Measurements from ENCODE around the gene POU3F3.

The POU3F3 gene

GRCh38 chr2:104855221-104856085, 1.5 kb downstream of the POU3F3 start:
- Histone ChIP-seq H3K4me3 (ENCODE audit: insufficient read depth, low read depth, low read length) (peak overlapping the region; percentile 28), H3K27ac (ENCODE audit: insufficient read depth, low read depth, low read length, poor library complexity, severe bottlenecking) (no peak overlapping the region), H3K36me3 (ENCODE audit: control insufficient read depth, insufficient read depth, low read length) (no peaks in the 10 kb centered on the region), H3K27me3 (ENCODE audit: control insufficient read depth, insufficient read depth, low read length, poor library complexity, severe bottlenecking) (peaks cover 94% of the 10 kb centered on the region), H3K4me1 (ENCODE audit: control insufficient read depth, insufficient read depth, low read length) (peaks cover 22% of the 10 kb centered on the region), H3K9me3 (ENCODE audit: control insufficient read depth, low read length) (no peaks in the 10 kb centered on the region)
- 1% methylated on average over 110 to 117 of the region's 135 CpGs for WGBS, 2 experiments

GRCh38 chr2:104856086-104856972, 2.4 kb downstream of the POU3F3 start:
- no peak overlapping the region for H3K4me3 ChIP-seq (ENCODE audit: insufficient read depth, low read depth, low read length)
- H3K4me1 ChIP-seq (ENCODE audit: control insufficient read depth, insufficient read depth, low read length) = peaks cover 14% of the 10 kb centered on the region
- H3K36me3 ChIP-seq (ENCODE audit: control insufficient read depth, insufficient read depth, low read length) = no peaks in the 10 kb centered on the region
- H3K9me3 ChIP-seq (ENCODE audit: control insufficient read depth, low read length) = no peaks in the 10 kb centered on the region
- peaks cover 94% of the 10 kb centered on the region for H3K27me3 ChIP-seq (ENCODE audit: control insufficient read depth, insufficient read depth, low read length, poor library complexity, severe bottlenecking)
- WGBS, 2 experiments = 2% methylated on average over 106 of the region's 106 CpGs
- H3K27ac ChIP-seq (ENCODE audit: insufficient read depth, low read depth, low read length, poor library complexity, severe bottlenecking) = no peak overlapping the region

- no peak overlapping the region for H3K27ac ChIP-seq (ENCODE audit: insufficient read depth, low read depth, low read length, poor library complexity, severe bottlenecking)
- 0 to 1% methylated on average over 40 to 41 of the region's 41 CpGs for WGBS, 2 experiments
- H3K27me3 ChIP-seq (ENCODE audit: control insufficient read depth, insufficient read depth, low read length, poor library complexity, severe bottlenecking) = peaks cover 94% of the 10 kb centered on the region
Measured at GRCh38 chr2:104856973-104857261, 3.0 kb downstream of the POU3F3 start.

GRCh38 chr2:104857262-104858005, 3.5 kb downstream of the POU3F3 start:
- Histone ChIP-seq H3K27ac (ENCODE audit: insufficient read depth, low read depth, low read length, poor library complexity, severe bottlenecking) (no peak overlapping the region), H3K36me3 (ENCODE audit: control insufficient read depth, insufficient read depth, low read length) (no peaks in the 10 kb centered on the region), H3K4me3 (ENCODE audit: insufficient read depth, low read depth, low read length) (no peak overlapping the region), H3K9me3 (ENCODE audit: control insufficient read depth, low read length) (no peaks in the 10 kb centered on the region), H3K4me1 (ENCODE audit: control insufficient read depth, insufficient read depth, low read length) (peaks cover 3% of the 10 kb centered on the region), H3K27me3 (ENCODE audit: control insufficient read depth, insufficient read depth, low read length, poor library complexity, severe bottlenecking) (peaks cover 94% of the 10 kb centered on the region)
- 1 to 2% methylated on average over 33 of the region's 33 CpGs for WGBS, 2 experiments

More at GRCh38 chr2:104856973-104857261, 3.0 kb downstream of the POU3F3 start:
- peaks cover 8% of the 10 kb centered on the region for H3K4me1 ChIP-seq (ENCODE audit: control insufficient read depth, insufficient read depth, low read length)
- H3K4me3 ChIP-seq (ENCODE audit: insufficient read depth, low read depth, low read length) = no peak overlapping the region
- no peaks in the 10 kb centered on the region for H3K36me3 ChIP-seq (ENCODE audit: control insufficient read depth, insufficient read depth, low read length)
- H3K9me3 ChIP-seq (ENCODE audit: control insufficient read depth, low read length) = no peaks in the 10 kb centered on the region

- Histone ChIP-seq H3K27ac (ENCODE audit: insufficient read depth, low read depth, low read length, poor library complexity, severe bottlenecking) (no peak overlapping the region), H3K4me3 (ENCODE audit: insufficient read depth, low read depth, low read length) (no peak overlapping the region), H3K27me3 (ENCODE audit: control insufficient read depth, insufficient read depth, low read length, poor library complexity, severe bottlenecking) (peaks cover 95% of the 10 kb centered on the region), H3K4me1 (ENCODE audit: control insufficient read depth, insufficient read depth, low read length) (peaks cover 5% of the 10 kb centered on the region), H3K9me3 (ENCODE audit: control insufficient read depth, low read length) (no peaks in the 10 kb centered on the region), H3K36me3 (ENCODE audit: control insufficient read depth, insufficient read depth, low read length) (no peaks in the 10 kb centered on the region)
- 5 to 6% methylated on average over 12 to 13 of the region's 18 CpGs for WGBS, 2 experiments
Measured at GRCh38 chr2:104858006-104858978, 4.4 kb downstream of the POU3F3 start.

GRCh38 chr2:104859291-104859765, 5.4 kb downstream of the POU3F3 start:
- no peak overlapping the region for H3K27ac ChIP-seq (ENCODE audit: insufficient read depth, low read depth, low read length, poor library complexity, severe bottlenecking)
- no peak overlapping the region for H3K4me3 ChIP-seq (ENCODE audit: insufficient read depth, low read depth, low read length)
- WGBS, 2 experiments = 0 to 11% methylated on average over 3 to 5 of the region's 5 CpGs

GRCh38 chr2:104859766-104860450, 6.0 kb downstream of the POU3F3 start:
- Histone ChIP-seq H3K27me3 (ENCODE audit: control insufficient read depth, insufficient read depth, low read length, poor library complexity, severe bottlenecking) (peaks cover 97% of the 10 kb centered on the region), H3K4me1 (ENCODE audit: control insufficient read depth, insufficient read depth, low read length) (peaks cover 9% of the 10 kb centered on the region), H3K9me3 (ENCODE audit: control insufficient read depth, low read length) (no peaks in the 10 kb centered on the region), H3K36me3 (ENCODE audit: control insufficient read depth, insufficient read depth, low read length) (no peaks in the 10 kb centered on the region), H3K4me3 (ENCODE audit: insufficient read depth, low read depth, low read length) (no peak overlapping the region), H3K27ac (ENCODE audit: insufficient read depth, low read depth, low read length, poor library complexity, severe bottlenecking) (no peak overlapping the region)
- 0 to 7% methylated on average over 1 of the region's 1 CpG for WGBS, 2 experiments

More at GRCh38 chr2:104859291-104859765, 5.4 kb downstream of the POU3F3 start:
- H3K4me1 ChIP-seq (ENCODE audit: control insufficient read depth, insufficient read depth, low read length) = peaks cover 9% of the 10 kb centered on the region
- H3K27me3 ChIP-seq (ENCODE audit: control insufficient read depth, insufficient read depth, low read length, poor library complexity, severe bottlenecking) = peaks cover 97% of the 10 kb centered on the region
- H3K9me3 ChIP-seq (ENCODE audit: control insufficient read depth, low read length) = no peaks in the 10 kb centered on the region
- H3K36me3 ChIP-seq (ENCODE audit: control insufficient read depth, insufficient read depth, low read length) = no peaks in the 10 kb centered on the region

GRCh38 chr2:104860451-104860790, 6.5 kb downstream of the POU3F3 start:
- peaks cover 100% of the 10 kb centered on the region for H3K27me3 ChIP-seq (ENCODE audit: control insufficient read depth, insufficient read depth, low read length, poor library complexity, severe bottlenecking)
- H3K4me1 ChIP-seq (ENCODE audit: control insufficient read depth, insufficient read depth, low read length) = peaks cover 9% of the 10 kb centered on the region
- H3K27ac ChIP-seq (ENCODE audit: insufficient read depth, low read depth, low read length, poor library complexity, severe bottlenecking) = no peak overlapping the region
- no peaks in the 10 kb centered on the region for H3K9me3 ChIP-seq (ENCODE audit: control insufficient read depth, low read length)
- H3K4me3 ChIP-seq (ENCODE audit: insufficient read depth, low read depth, low read length) = no peak overlapping the region
- 4 to 6% methylated on average over 4 of the region's 4 CpGs for WGBS, 2 experiments
- H3K36me3 ChIP-seq (ENCODE audit: control insufficient read depth, insufficient read depth, low read length) = no peaks in the 10 kb centered on the region

Data from ectodermal cell (in vitro differentiated cells).